ENCODE data around the gene RNF175.

The RNF175 gene

GRCh38 chr4:153731239-153731638, 28.6 kb downstream of the RNF175 start:
- no peaks in the 10 kb centered on the region for H3K9me3 ChIP-seq
- no peak for TF ChIP-seq CTCF (IDR thresholded peaks at IDR 0.05; ENCODE audit: low read depth, low read length)
- H3K4me3 ChIP-seq (ENCODE audit: low read depth, low read length) = no peak overlapping the region
- H3K27me3 ChIP-seq = no peaks in the 10 kb centered on the region
- peaks cover 8% of the 10 kb centered on the region for H3K4me1 ChIP-seq
- DNase-seq = peak; percentile 61
- H3K36me3 ChIP-seq = no peaks in the 10 kb centered on the region

- H3K9me3 ChIP-seq = no peaks in the 10 kb centered on the region
- H3K27me3 ChIP-seq = no peaks in the 10 kb centered on the region
- no peak for TF ChIP-seq CTCF (IDR thresholded peaks at IDR 0.05; ENCODE audit: low read depth, low read length)
- no peaks in the 10 kb centered on the region for H3K36me3 ChIP-seq
- DNase-seq = no peak
- peaks cover 5% of the 10 kb centered on the region for H3K4me1 ChIP-seq
- H3K4me3 ChIP-seq (ENCODE audit: low read depth, low read length) = no peak overlapping the region
These were observed 29.9 kb downstream of the RNF175 start for GRCh38 chr4:153729895-153730294.

GRCh38 chr4:153728660-153729059, 31.2 kb downstream of the RNF175 start:
- Histone ChIP-seq H3K4me1 (peaks cover 5% of the 10 kb centered on the region), H3K4me3 (ENCODE audit: low read depth, low read length) (no peak overlapping the region), H3K27me3 (no peaks in the 10 kb centered on the region), H3K36me3 (no peaks in the 10 kb centered on the region), H3K9me3 (no peaks in the 10 kb centered on the region)
- no peak for TF ChIP-seq CTCF (IDR thresholded peaks at IDR 0.05; ENCODE audit: low read depth, low read length)
- no peak for DNase-seq

GRCh38 chr4:153728151-153728550, 31.7 kb downstream of the RNF175 start:
- DNase-seq = no peak
- Histone ChIP-seq H3K4me1 (peaks cover 5% of the 10 kb centered on the region), H3K9me3 (no peaks in the 10 kb centered on the region), H3K36me3 (no peaks in the 10 kb centered on the region), H3K4me3 (ENCODE audit: low read depth, low read length) (no peak overlapping the region), H3K27me3 (no peaks in the 10 kb centered on the region)
- no peak for TF ChIP-seq CTCF (IDR thresholded peaks at IDR 0.05; ENCODE audit: low read depth, low read length)

- no peak for TF ChIP-seq CTCF (IDR thresholded peaks at IDR 0.05; ENCODE audit: low read depth, low read length)
- H3K9me3 ChIP-seq = no peaks in the 10 kb centered on the region
These were observed 34.0 kb downstream of the RNF175 start for GRCh38 chr4:153725831-153726154.

GRCh38 chr4:153725136-153725830, 34.5 kb downstream of the RNF175 start:
- Histone ChIP-seq H3K4me3 (ENCODE audit: low read depth, low read length) (no peak overlapping the region), H3K36me3 (no peaks in the 10 kb centered on the region), H3K27me3 (no peaks in the 10 kb centered on the region), H3K4me1 (no peaks in the 10 kb centered on the region), H3K9me3 (no peaks in the 10 kb centered on the region)
- DNase-seq = no peak
- no peak for TF ChIP-seq CTCF (IDR thresholded peaks at IDR 0.05; ENCODE audit: low read depth, low read length)

More at GRCh38 chr4:153725831-153726154, 34.0 kb downstream of the RNF175 start:
- Histone ChIP-seq H3K4me1 (no peaks in the 10 kb centered on the region), H3K27me3 (no peaks in the 10 kb centered on the region), H3K36me3 (no peaks in the 10 kb centered on the region), H3K4me3 (ENCODE audit: low read depth, low read length) (no peak overlapping the region)
- DNase-seq = no peak
